ENCODE data around the gene PACSIN2. TPM values are rescaled to one million over a fixed set of nuclear protein-coding genes. Genes with fewer than 3 reads are reported as not detected.

PACSIN2 gene
- total RNA-seq, 1 experiment from 2014 or later: 175 TPM

GRCh38 chr22:42869463-42869862, 145.5 kb downstream of the PACSIN2 start:
- DNase-seq (ENCODE audit: low read depth): no peak
- in situ Hi-C loops (cut with HindIII; ENCODE audit: low pct_unique_long_range_greater_than_20kb, low sequenced_read_pairs): no loop called here

- in situ Hi-C loops (cut with HindIII; ENCODE audit: low pct_unique_long_range_greater_than_20kb, low sequenced_read_pairs): no loop called here
- no peak for DNase-seq (ENCODE audit: low read depth)
Measured at GRCh38 chr22:42868751-42869251, 146.1 kb downstream of the PACSIN2 start.

- no peak for DNase-seq (ENCODE audit: low read depth)
- in situ Hi-C loops (cut with HindIII; ENCODE audit: low pct_unique_long_range_greater_than_20kb, low sequenced_read_pairs): no loop called here
Measured at GRCh38 chr22:42866100-42866499, 148.8 kb downstream of the PACSIN2 start.

GRCh38 chr22:42865536-42865935, 149.4 kb downstream of the PACSIN2 start:
- in situ Hi-C loops (cut with HindIII; ENCODE audit: low pct_unique_long_range_greater_than_20kb, low sequenced_read_pairs): no loop called here
- peak; percentile 39 for DNase-seq (ENCODE audit: low read depth)

- in situ Hi-C loops (cut with HindIII; ENCODE audit: low pct_unique_long_range_greater_than_20kb, low sequenced_read_pairs): no loop called here
- peak; percentile 95 for DNase-seq (ENCODE audit: low read depth)
Measured at GRCh38 chr22:42863349-42863961, 151.5 kb downstream of the PACSIN2 start.

- in situ Hi-C loops (cut with HindIII; ENCODE audit: low pct_unique_long_range_greater_than_20kb, low sequenced_read_pairs): no loop called here
- DNase-seq (ENCODE audit: low read depth): no peak
Measured at GRCh38 chr22:42862045-42862734, 152.8 kb downstream of the PACSIN2 start.

- DNase-seq (ENCODE audit: low read depth): no peak
- in situ Hi-C loops (cut with HindIII; ENCODE audit: low pct_unique_long_range_greater_than_20kb, low sequenced_read_pairs): no loop called here
Measured at GRCh38 chr22:42860968-42861367, 154.0 kb downstream of the PACSIN2 start.

GRCh38 chr22:42857845-42858481, 157.0 kb downstream of the PACSIN2 start:
- no peak for DNase-seq (ENCODE audit: low read depth)
- in situ Hi-C loops (cut with HindIII; ENCODE audit: low pct_unique_long_range_greater_than_20kb, low sequenced_read_pairs): no loop called here

- in situ Hi-C loops (cut with HindIII; ENCODE audit: low pct_unique_long_range_greater_than_20kb, low sequenced_read_pairs): no loop called here
- peak; percentile 96 for DNase-seq (ENCODE audit: low read depth)
Measured at GRCh38 chr22:42856865-42857704, 157.9 kb downstream of the PACSIN2 start, which contains the start of gene ARFGAP3. Gene ARFGAP3, minus strand, starts transcription at chr22:42857273. Its CDS starts 91 bp downstream, at chr22:42857182.

GRCh38 chr22:42856179-42856864, 158.6 kb downstream of the PACSIN2 start:
- DNase-seq (ENCODE audit: low read depth): peak; percentile 48
- in situ Hi-C loops (cut with HindIII; ENCODE audit: low pct_unique_long_range_greater_than_20kb, low sequenced_read_pairs): no loop called here

- DNase-seq (ENCODE audit: low read depth): no peak
- in situ Hi-C loops (cut with HindIII; ENCODE audit: low pct_unique_long_range_greater_than_20kb, low sequenced_read_pairs): no loop called here
Measured at GRCh38 chr22:42855721-42856120, 159.2 kb downstream of the PACSIN2 start.

GRCh38 chr22:42855211-42855610, 159.7 kb downstream of the PACSIN2 start:
- in situ Hi-C loops (cut with HindIII; ENCODE audit: low pct_unique_long_range_greater_than_20kb, low sequenced_read_pairs): no loop called here
- no peak for DNase-seq (ENCODE audit: low read depth)

GRCh38 chr22:42848941-42849550, 165.9 kb downstream of the PACSIN2 start:
- DNase-seq (ENCODE audit: low read depth): no peak
- in situ Hi-C loops (cut with HindIII; ENCODE audit: low pct_unique_long_range_greater_than_20kb, low sequenced_read_pairs): no loop called here

- DNase-seq (ENCODE audit: low read depth): no peak
- in situ Hi-C loops (cut with HindIII; ENCODE audit: low pct_unique_long_range_greater_than_20kb, low sequenced_read_pairs): no loop called here
Measured at GRCh38 chr22:42847110-42847509, 167.8 kb downstream of the PACSIN2 start.

GRCh38 chr22:42844756-42845155, 170.2 kb downstream of the PACSIN2 start:
- in situ Hi-C loops (cut with HindIII; ENCODE audit: low pct_unique_long_range_greater_than_20kb, low sequenced_read_pairs): no loop called here
- DNase-seq (ENCODE audit: low read depth): peak; percentile 85

GRCh38 chr22:42842658-42843370, 172.1 kb downstream of the PACSIN2 start:
- no peak for DNase-seq (ENCODE audit: low read depth)
- in situ Hi-C loops (cut with HindIII; ENCODE audit: low pct_unique_long_range_greater_than_20kb, low sequenced_read_pairs): no loop called here

GRCh38 chr22:42841444-42841843, 173.5 kb downstream of the PACSIN2 start:
- DNase-seq (ENCODE audit: low read depth): no peak

More at GRCh38 chr22:42841444-42841843, 173.5 kb downstream of the PACSIN2 start:
- in situ Hi-C loops (cut with HindIII; ENCODE audit: low pct_unique_long_range_greater_than_20kb, low sequenced_read_pairs): no loop called here

All from Caki2 (cell line).